NCI-H2029 (cell line): ENCODE results near the gene MAPKAPK3.

ENCODE experiments used
- DNase-seq: peaks from one replicate; lab custom pipeline; 2025; lab: John Stamatoyannopoulos, UW

Gene MAPKAPK3

GRCh38 chr3:50609071-50609762 is 7.7 kb upstream of the MAPKAPK3 start:
- no peak for DNase-seq

DNA sequence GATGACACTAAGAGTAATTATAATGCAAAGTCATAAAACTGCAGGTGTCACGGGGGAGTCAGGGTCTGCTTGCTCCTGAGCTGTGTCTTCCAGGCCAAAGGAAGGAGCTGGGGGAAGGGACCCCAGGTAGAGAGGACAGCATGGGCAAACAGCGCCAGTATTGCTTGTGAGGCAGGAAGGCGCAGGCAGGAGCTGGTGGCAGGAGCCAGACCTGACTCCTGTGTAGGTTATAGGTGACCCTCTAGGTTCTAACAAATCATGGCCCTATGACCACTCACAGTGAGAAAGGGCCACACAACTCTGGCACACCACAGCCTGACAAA is 7.2 kb upstream of the MAPKAPK3 start:
- DNase-seq: no peak

DNA sequence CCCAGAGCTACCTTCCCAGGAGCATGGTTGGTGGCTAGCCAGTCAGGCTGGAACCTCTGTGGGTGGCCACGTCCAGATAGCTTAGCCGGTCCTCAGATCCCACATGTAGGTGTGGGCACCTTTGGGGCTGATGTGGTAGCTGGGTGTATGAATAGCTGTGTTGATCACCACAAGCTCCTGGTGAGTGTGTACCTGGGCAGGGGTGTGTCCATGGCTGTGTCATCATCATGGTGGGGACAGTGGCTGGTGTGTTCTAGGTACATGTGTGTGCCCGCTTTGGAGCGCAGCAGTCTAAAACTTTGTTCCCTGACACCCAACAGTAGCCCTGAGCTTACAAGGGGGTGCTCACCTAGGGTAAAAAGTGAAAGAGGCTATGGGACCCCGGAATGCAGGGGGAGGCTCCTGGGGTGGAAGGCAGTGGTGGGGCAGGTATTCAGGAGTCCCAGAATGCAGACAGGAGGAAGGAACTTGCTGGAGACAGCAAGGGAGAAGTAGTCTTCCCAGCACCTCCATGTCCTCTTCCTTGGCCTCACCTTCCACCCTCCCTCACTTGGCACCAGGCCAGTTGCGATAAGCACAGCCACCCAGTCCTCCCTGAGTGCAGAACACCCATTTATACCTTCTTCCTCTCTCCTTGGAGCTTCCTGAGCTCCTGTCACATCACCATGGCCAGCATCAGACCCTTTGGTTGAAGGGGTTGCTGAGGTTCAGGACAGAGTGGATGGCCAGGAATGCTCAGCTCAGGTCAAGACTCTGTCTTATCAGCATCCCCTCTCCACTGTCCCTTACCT is 6.6 kb upstream of the MAPKAPK3 start:
- no peak for DNase-seq

DNA sequence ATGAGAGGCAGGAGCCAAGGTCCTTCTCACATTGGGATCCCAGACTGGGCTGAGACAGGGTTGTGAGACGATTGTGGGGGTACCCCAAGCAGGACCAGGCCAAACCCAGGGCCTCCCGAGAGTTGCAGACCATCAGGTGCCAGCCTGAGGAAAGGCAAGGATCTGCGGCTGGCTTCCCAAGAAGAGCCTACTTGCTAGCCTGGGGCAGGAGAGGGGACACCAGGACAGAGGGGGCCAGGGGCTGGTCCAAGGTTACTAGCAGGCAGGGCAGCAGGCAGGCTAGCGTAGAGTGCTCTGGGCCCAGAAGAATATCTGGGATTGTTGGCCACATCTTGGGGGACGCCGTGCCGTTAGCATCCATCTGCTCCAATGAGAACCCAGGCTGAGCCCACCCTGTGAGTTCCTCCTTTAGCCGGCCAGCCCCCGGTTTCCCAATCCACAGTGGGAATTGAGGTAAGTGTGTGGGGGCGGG is 5.9 kb upstream of the MAPKAPK3 start:
- DNase-seq: no peak

DNA sequence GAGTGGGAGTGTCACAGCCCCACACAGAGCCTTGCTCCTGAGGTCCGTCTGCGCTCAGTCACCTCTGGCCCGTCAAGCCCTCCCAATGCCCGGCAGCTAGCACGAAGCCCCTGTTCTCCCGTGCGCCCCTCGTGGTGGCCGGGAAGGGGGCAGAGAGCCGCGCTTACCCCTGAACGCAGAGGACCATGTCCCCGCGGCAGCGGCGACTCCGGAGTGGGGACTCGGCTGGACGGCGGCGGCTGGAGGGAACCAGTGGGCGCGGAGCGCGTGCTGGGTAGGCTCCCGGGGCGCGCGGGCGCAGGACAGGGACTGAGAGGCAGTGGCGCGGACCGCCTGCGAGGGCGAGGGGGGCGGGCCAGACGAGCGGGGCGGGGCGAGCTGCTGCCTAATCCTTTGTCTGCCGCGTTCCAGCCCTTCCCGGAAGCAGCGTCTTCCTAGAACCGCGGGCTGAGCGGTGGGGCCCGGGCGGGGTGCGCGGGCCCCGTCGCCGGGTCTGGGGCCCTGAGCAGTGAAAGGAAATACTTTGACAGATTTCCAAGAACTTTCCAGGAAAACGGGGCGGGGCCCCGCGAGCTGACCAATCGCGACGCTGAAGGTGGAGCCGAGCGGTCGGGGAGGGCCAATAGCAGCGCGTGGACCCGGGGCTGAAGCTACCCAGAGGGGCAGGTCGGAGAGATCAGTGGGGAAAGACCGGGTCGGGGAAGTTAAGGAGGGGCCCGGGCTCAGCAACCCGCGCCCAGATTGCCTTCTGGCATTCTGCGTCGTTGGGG is 5.3 kb upstream of the MAPKAPK3 start, which contains the start of gene CISH:
TSS of gene CISH (minus strand) at position 311 of the 770 bp plus-strand sequence. CDS start at position 187, 124 bp downstream.
- DNase-seq: peak; percentile 74

DNA sequence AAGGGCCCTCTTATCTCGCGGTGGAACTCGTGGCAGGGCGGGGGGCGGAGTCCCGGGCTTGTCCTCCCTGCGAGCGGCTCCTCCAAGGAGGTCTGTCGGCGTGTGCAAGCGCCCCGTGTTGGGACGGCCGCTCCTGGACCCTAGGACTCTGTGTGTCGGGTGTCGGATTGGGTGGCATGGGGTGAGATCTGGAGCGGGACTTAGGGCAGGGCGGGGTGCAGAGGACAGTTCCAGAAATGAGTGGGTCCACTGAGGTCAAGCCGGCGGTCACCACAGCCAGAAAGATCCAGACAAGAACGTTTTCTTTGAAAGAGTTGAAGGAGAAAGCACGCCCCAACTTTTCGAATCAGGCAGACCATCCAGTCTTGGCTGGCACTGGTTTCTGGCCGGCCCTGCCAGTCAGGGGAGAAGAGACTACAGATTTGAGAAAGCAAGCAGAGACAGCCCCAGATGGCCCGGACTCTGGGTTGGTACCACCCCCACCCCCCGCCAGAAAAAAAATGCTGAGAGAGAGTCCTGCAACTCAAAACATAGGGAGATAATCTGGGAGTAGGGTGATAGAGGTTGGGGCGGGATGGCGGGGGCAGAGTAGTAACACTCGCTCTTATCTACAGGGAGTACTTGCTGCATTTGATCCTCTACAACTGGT is 4.6 kb upstream of the MAPKAPK3 start:
- DNase-seq: no peak

DNA sequence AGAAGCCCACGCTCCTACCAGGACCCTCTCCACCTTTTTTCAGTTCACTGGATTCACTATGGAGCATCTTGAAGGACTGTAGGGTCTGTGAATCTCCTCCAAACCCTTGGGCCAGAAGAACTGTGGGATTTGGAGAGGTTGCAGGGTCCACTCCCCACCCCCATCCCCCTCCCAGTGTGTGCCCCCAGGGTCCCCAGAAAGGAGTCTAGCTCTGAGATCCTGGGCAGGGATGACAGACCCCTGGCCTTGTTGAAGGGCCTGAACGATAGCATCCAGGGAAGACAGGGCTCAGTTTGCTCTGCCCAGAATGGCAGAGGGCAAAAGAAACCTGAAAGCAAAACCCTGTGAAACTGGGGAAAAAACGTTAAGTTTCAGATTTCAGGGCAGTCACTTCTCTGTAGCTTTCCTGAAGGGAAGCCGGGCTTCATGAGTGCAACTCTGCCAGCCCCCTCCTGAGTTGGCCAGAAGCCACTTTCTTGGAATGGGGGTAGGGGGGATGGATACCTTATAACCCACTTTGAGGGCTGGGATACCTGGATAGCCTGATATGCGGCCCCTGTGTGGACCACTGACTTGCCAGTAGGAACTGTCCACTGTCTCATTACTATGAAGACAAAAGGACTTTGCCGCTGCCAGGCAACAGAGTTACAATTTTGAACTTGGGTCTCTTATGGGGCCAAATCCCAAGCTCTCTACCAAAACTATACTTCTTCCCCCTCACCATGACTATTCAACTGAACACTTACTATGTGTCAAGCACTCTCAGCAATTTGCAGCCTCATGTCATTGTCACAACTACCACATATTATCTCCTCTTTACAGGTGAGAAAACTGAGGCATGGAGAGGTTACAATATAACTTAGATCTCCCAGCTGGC is 3.7 kb upstream of the MAPKAPK3 start:
- DNase-seq: no peak

DNA sequence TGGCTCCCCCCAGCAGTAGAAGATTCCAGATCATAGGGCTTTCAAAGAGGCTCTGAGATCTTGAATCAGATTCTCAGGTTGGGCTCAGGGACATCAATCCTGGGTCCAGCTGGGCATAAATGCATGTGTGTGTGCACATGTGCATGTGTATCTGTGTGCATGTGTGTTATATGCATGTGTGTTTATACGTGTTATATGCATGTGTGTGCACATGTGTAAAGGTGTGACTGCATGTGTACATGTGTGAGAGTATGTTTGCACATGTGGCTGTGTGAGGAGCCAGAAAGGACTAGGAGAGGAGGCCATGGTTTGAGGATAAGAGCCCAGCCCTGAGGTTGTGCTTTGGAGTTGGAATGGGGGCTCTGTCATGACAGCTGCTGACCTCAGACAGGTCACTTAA is 1.8 kb upstream of the MAPKAPK3 start:
- DNase-seq: no peak

- peak; percentile 69 for DNase-seq
Observed at GRCh38 chr3:50616003-50616769, 765 bp upstream of the MAPKAPK3 start.

GRCh38 chr3:50616770-50617095 is 218 bp upstream of the MAPKAPK3 start:
- DNase-seq: peak; percentile 53

- DNase-seq: no peak
Observed at GRCh38 chr3:50617911-50618481, 1.0 kb downstream of the MAPKAPK3 start.

DNA sequence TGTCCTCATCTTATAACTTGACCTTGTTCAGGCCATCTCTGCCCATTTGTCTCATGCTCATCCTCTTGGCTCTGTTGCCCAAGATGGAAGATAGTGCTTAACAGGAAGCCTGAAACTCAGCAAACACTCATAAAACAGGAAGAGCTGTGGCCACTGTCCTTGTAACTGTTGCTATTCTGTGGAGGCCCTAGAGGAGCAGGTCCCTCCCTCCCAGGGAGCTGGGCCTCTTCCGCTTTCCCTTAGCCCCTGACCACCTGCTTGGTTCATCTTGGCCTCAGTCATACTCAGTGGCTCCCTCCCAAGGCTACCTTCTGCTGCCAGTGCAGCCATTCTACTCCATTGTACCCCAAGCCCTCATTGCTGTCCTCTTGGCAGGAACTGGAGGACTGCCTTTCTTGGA is 3.5 kb downstream of the MAPKAPK3 start:
- DNase-seq: no peak

DNA sequence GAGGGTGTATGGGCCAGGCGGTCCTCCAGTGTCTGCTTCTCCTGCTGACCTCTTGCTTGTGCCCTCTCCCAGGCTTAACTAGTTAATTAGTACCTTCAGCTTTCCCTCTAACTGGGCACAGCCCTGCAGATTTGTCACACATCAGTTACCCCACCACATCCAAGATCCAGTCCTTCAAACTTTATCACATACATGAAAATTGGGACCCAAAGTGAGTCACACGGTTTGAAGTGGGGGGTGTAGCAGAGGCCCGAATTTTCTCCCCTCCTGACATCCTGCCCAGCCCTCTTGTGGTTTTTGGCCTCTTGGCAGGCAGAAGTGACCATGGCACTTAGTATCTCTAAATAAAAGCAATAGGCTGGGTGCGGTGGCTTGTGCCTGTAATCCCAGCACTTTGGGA is 3.9 kb downstream of the MAPKAPK3 start:
- DNase-seq: no peak

DNA sequence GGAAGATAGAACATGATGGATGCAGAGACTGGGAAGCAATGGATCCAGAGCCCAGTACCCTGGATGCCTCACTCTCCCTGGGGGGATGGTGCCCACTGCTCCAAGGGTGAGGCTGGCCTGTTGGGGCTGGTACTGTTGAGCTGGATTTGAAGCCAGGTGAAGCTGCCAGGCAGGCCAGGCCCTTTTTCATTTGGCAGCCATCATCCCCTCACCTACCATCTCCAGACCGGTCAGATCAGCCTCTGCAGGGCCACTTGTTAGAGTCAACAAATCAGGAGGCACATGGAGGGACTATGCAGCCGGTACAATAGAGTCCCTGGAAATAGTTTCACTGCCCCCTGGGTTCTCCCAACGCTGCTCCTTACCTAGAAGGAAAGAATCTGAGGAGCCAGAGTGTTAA is 5.9 kb downstream of the MAPKAPK3 start:
- DNase-seq: no peak

- no peak for DNase-seq
Observed at GRCh38 chr3:50623840-50624474, 7.0 kb downstream of the MAPKAPK3 start.

DNA sequence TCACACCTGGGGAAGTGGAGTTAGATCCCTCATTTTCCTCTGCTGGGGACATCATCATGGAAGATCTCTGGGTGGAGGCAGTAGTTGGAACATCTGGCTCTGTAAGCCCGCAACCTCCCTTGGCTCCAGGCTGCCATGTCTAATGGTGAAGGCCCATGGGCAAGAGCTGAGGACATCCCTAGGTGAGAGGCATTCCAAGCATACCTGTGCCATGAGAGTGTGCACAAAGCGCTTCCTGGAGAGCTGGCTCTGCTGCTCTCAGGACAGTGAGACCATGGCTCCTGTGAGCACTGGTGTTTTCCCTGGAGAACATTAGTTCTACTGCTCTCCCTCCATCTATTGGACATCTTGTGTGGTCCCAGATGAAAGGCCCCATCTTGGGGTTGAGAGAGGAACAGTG is 7.7 kb downstream of the MAPKAPK3 start:
- DNase-seq: no peak

DNA sequence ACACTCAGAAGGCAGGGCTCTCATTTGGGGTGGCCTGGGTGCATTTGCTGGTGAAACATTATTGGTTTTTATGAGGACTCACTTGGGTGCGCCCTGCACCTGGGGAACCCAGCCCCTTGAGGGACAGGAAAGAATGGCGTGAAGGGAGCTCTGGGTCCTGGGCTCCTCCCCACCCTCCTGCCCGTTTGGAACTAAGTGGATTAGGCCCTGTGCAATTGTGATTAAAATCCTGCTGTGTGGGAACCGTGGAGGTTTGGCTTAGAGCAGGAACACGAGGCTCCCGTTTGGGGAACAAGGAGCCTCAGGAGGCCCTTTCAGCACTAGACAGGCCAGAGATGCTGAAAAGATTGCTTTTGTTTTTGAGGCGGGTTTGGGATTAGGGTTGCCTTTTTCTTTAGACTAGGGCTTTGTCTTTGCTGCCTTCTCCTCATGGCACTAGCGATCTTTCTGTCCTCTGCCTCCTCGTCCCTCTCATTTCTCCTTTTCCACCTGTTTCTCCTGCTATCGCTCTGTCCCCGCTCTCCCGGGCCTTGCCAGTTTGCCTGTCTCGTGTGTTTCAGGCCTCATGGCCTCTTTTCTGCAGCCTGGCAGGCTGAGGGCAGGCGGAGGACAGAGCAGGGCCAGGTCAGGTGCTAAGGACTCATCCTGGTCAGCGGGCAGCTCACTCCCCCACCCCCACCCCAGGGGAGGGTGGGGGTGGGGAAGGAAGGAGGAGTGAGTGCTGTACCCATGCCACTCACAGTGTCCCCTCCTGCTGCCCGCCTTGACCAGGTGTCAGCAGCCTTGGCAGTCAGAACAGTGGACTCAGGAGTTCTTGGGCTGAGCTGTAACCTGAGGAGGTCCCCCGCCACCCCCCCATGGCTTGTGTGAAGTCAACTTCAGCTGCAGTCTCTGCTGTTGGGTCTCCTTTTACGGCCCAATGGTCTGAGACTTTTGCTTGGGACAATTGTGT is 8.6 kb downstream of the MAPKAPK3 start:
- no peak for DNase-seq

DNA sequence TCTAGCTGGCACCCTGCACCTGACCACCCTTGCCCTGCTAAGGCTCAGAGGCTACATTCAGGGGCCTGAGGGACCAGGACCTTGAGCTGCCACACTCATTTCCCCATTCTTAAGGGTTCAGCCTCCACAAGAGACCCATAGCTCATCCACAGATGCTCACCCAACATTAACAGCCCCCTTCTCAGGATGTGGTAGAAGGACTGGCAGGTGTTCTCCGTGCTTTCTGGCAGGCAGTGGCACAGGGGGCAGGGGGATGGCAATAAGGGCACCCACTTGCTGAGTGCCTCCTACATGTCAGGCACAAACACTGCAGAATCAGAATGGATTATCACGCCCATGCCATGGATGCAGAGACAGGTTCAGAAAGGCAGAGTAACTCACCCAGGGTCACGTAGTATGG is 9.4 kb downstream of the MAPKAPK3 start:
- no peak for DNase-seq
